ENCODE results near the gene ATF6. TPM values are rescaled to one million over a fixed set of nuclear protein-coding genes. Genes with fewer than 3 reads are reported as not detected.

The ATF6 gene
- total and polyA plus RNA-seq, 2 of the 8 experiments (the other 6 are each of a cell fraction or from before 2014, with no cell fraction given): 4.6 to 10.0 TPM

DNA sequence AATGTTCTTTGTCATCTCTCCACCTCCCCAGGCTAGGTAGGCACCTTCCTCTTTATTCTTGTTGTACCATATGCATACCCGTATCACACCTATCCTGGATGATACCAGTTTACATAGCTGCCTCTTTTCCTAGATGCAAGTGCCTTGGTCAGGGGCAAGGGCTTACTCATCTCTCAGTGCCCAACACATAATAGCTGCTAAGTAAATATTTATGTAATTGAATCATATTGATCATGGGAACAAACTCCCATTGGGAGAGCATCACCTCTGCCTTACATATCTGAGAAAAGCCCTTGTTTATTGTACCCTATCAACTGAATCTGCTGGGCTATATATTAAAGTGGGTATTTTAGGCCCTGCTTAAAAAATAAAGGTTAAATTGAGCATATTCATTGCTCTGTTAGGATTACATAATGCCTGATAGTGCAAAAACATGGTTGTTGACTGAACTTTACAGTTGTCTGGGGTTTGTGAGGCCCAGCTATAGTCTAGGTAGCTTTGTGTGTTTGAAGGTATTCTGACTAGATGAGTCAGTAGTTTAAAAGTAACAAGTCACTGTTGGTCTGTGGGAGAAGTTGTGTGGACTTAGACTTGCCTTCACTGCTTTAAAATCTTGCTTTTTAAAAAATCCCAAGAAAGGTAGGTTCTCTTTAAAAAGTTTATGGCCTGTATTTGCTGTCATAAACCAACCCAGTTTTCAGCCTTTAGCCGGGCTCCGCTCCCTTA lies 174.9 kb downstream of the ATF6 start (continued):
- no peak for TF ChIP-seq JUND (IDR thresholded peaks at IDR 0.05; ENCODE audit: low read length)

Data from H1 (cell line).